ENCODE results near the gene ADGRL3. TPM values are rescaled to one million over a fixed set of nuclear protein-coding genes. Genes with fewer than 3 reads are reported as not detected.

Gene ADGRL3
- total RNA-seq, 4 donors from 2014 or later: 0.19 to 7.8 (median 1.3) TPM

DNA sequence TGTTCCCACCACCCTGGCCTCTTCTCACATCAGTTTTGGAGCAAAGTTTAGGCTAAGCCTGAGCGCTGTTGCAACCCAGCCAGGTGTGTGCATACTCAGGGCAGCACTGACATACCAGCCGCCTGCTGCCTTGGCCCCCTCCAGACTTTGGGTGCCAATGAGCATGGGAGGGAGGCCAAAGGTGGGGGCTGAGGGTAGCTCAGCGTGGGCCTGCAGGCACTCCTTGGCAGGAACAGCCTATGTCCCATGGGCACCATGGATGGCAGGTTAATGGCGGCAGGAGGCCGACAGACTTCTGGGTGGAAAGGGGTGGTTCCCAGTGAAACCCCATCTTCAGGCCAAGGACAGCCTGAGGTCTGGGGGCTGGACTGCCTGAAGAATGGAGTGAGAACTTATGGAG, 462.2 kb downstream of the ADGRL3 start:
- no peak for DNase-seq

DNA sequence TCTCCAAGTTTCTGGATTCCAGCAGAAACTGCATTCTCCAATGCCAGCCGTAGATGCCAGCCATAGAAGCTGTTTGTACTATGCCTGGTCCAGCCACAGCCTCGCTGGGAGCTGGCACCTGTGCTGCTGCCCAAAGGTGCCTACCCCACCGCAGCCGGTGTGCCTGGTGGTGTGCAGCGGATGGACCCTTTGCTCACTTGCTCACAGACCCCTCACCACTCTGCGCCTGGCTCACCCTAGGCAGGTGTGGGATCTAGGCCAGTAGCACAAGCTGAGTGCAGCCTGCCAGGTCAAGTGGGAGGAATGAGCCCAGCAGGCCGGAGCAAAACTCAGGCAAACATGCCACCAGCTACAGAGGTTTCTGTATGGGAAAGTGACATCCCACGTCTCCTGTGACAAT, 463.2 kb downstream of the ADGRL3 start:
- Histone ChIP-seq H3K9me3 (no peaks in the 10 kb centered on the region), H3K4me3 (no peak overlapping the region), H3K4me1 (no peaks in the 10 kb centered on the region), H3K27me3 (no peaks in the 10 kb centered on the region), H3K27ac (no peak overlapping the region), H3K36me3 (no peaks in the 10 kb centered on the region)
- intact Hi-C loops (cut with DNase I): no loop called here
- WGBS, 2 donors: 90 to 94% methylated on average over 7 to 8 of the region's 8 CpGs
- no peak for DNase-seq
- TF ChIP-seq CTCF (IDR thresholded peaks at IDR 0.05) (no peak), POLR2A (IDR thresholded peaks at IDR 0.05) (no peak)

More for the DNA sequence above, 462.2 kb downstream of the ADGRL3 start:
- intact Hi-C loops (cut with DNase I): no loop called here
- no peak overlapping the region for H3K4me3 ChIP-seq
- no peaks in the 10 kb centered on the region for H3K36me3 ChIP-seq
- 100% methylated on average over 2 of the region's 5 CpGs; no CpG with 5 or more reads in 1 of the 2 donors for WGBS, 2 donors
- no peaks in the 10 kb centered on the region for H3K9me3 ChIP-seq
- no peaks in the 10 kb centered on the region for H3K4me1 ChIP-seq
- TF ChIP-seq POLR2A (IDR thresholded peaks at IDR 0.05): no peak
- TF ChIP-seq CTCF (IDR thresholded peaks at IDR 0.05): no peak
- H3K27me3 ChIP-seq: no peaks in the 10 kb centered on the region
- no peak overlapping the region for H3K27ac ChIP-seq

DNA sequence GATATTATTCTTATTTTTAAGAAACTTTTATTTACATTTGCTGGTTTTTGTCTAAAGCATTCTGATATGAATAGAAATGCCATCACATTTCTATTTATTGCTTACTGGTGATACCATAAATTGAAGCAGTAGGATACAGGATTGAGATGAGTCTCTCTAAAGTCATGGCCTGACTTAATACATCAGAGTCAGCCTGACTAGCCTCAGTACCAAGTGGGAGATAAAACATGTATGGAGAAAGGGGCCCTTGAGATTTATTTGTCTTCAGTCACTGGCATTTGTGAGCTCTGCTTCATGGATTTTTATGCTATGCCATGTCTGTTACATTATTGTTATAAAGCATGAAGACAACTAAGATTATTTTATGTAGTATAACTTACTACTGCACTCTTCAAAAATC, 465.5 kb downstream of the ADGRL3 start:
- TF ChIP-seq CTCF (IDR thresholded peaks at IDR 0.05) (no peak), POLR2A (IDR thresholded peaks at IDR 0.05) (no peak)
- Histone ChIP-seq H3K36me3 (no peaks in the 10 kb centered on the region), H3K9me3 (peaks cover 0 to 4% (median 2%) of the 10 kb centered on the region in 3 donors), H3K27me3 (no peaks in the 10 kb centered on the region), H3K4me3 (no peak overlapping the region), H3K27ac (no peak overlapping the region), H3K4me1 (no peaks in the 10 kb centered on the region)
- DNase-seq: no peak
- intact Hi-C loops (cut with DNase I): no loop called here

DNA sequence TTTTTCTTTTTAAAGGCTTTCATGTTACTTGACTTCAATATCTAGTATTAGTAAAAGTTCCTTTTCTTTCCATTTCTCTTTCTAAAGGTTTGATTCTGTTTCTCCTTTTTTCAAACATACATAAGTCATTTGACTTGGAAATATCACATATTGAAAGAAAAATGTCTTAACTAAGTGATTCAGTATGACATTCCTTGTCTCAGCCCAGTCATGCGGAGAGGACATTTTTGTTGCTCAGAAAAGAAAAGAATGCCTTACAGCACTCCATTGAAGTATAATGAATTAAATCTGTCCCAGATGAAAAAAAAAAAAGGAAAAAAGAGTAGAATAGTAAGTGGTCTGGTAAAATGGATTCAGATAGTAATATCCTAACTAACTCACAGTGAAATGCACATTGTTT, 466.1 kb downstream of the ADGRL3 start:
- H3K36me3 ChIP-seq: no peaks in the 10 kb centered on the region
- 47 to 86% methylated on average over 1 of the region's 1 CpG for WGBS, 2 donors
- no peak overlapping the region for H3K4me3 ChIP-seq
- DNase-seq: no peak
- H3K27me3 ChIP-seq: no peaks in the 10 kb centered on the region
- intact Hi-C loops (cut with DNase I): no loop called here
- H3K9me3 ChIP-seq: peaks cover 0 to 5% (median 4%) of the 10 kb centered on the region in 3 donors
- no peaks in the 10 kb centered on the region for H3K4me1 ChIP-seq
- TF ChIP-seq POLR2A (IDR thresholded peaks at IDR 0.05): no peak
- no peak for TF ChIP-seq CTCF (IDR thresholded peaks at IDR 0.05)
- no peak overlapping the region for H3K27ac ChIP-seq

- Histone ChIP-seq H3K36me3 (no peaks in the 10 kb centered on the region), H3K27me3 (no peaks in the 10 kb centered on the region), H3K9me3 (peaks cover 0 to 5% (median 4%) of the 10 kb centered on the region in 3 donors), H3K27ac (no peak overlapping the region), H3K4me1 (no peaks in the 10 kb centered on the region), H3K4me3 (no peak overlapping the region)
- TF ChIP-seq POLR2A (IDR thresholded peaks at IDR 0.05): no peak
- TF ChIP-seq CTCF (IDR thresholded peaks at IDR 0.05): no peak
- intact Hi-C loops (cut with DNase I): no loop called here
- WGBS, 2 donors: 50 to 69% methylated on average over 1 of the region's 1 CpG
- no peak for DNase-seq
Observed at GRCh38 chr4:61671599-61671998, 471.5 kb downstream of the ADGRL3 start.
